Stimulated activated memory B cell treated with anti-CD40 and anti-IgM and Interleukin-4, amounts not matched to agents 10 μg/mL and 1 μg/mL and 100 μg/mL, for 72 hours (primary cell): ENCODE measurements around the gene FKBP11.
"Not testable (repeated sequence)": the region's sequence is repeated elsewhere in the genome, so short reads cannot be mapped to it uniquely, and the experiment has no call there.

Experiments
- ATAC-seq: fragments of 150-1000 bp; cut with Tn5 transposase; 2 replicates; pipeline ENCODE4 v1.10.0; 2021
- H3K27ac Mint-ChIP-seq: one replicate; pipeline ENCODE4 v1.8.0; 2022; ENCODE audit warnings: mild to moderate bottlenecking, mixed read lengths
- H3K27me3 Mint-ChIP-seq: one replicate; pipeline ENCODE4 v1.8.0; 2022; ENCODE audit warnings: mixed read lengths
- H3K36me3 Mint-ChIP-seq: one replicate; pipeline ENCODE4 v1.8.0; 2022; ENCODE audit warnings: mixed read lengths
- H3K4me1 Mint-ChIP-seq: one replicate; pipeline ENCODE4 v1.8.0; 2022; ENCODE audit warnings: mixed read lengths
- H3K4me3 Mint-ChIP-seq: one replicate; pipeline ENCODE4 v1.8.0; 2022; ENCODE audit warnings: mild to moderate bottlenecking, moderate library complexity, mixed read lengths
- H3K9me3 Mint-ChIP-seq: one replicate; pipeline ENCODE4 v1.8.0; 2022; ENCODE audit warnings: mixed read lengths

FKBP11 gene

DNA sequence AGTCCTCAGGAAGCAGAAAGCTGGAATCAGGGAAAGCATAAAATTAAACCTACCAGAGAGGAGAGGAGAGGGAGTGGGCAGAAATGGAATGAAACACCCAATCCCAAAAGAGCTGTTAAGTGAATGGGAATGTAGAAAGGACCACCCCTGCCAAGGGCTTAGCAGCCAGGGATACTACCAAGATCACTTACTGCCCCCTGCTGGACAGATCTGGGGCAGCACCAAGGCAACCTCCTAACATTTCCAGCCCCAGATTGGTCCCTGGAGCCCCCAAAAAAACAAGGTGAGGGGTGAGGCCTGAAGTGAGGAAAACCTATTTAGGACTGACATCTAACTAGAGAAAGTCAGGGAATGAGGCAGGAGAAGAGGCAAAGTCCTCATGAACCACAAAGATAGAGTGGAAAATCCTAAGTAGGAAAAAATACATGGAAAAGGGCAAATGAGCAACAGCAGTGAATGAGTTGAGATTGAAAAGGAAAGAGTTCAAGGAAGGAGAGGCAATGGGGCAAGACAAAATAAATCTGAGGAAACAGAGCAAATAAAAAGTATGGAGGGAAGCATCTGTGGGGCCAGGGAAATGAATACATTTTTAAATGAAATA lies 11.2 kb upstream of the FKBP11 start:
- H3K9me3 Mint-ChIP-seq: no peaks in the 10 kb centered on the region
- no peak overlapping the region for H3K27ac Mint-ChIP-seq
- H3K27me3 Mint-ChIP-seq: no peaks in the 10 kb centered on the region
- peaks cover 52% of the 10 kb centered on the region for H3K36me3 Mint-ChIP-seq
- peak; percentile 56 for ATAC-seq
- H3K4me3 Mint-ChIP-seq: no peak overlapping the region
- H3K4me1 Mint-ChIP-seq: peaks cover 40% of the 10 kb centered on the region

DNA sequence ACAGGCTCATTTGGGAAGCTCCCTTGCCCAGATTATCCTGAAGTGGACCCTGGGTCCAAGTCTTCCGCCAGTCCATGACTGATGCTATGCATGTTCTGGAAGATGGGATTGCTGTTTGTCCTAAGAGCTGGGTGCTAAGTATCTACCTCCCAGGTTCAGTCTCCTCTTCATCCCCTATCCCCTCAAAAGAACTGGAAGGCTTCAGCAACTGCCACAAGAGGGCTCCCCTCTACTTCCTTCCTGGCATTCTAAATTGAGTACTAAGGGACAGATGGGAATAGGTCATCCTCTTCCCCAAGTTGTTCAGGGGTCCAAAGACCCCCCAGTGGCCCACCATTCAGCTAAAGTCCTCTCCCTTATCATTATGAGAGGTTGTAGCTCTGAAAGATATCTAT lies 9.0 kb upstream of the FKBP11 start:
- Mint-ChIP-seq H3K27ac (no peak overlapping the region), H3K36me3 (peaks cover 59% of the 10 kb centered on the region), H3K27me3 (no peaks in the 10 kb centered on the region), H3K4me3 (no peak overlapping the region), H3K4me1 (peaks cover 23% of the 10 kb centered on the region), H3K9me3 (no peaks in the 10 kb centered on the region)
- no peak for ATAC-seq

DNA sequence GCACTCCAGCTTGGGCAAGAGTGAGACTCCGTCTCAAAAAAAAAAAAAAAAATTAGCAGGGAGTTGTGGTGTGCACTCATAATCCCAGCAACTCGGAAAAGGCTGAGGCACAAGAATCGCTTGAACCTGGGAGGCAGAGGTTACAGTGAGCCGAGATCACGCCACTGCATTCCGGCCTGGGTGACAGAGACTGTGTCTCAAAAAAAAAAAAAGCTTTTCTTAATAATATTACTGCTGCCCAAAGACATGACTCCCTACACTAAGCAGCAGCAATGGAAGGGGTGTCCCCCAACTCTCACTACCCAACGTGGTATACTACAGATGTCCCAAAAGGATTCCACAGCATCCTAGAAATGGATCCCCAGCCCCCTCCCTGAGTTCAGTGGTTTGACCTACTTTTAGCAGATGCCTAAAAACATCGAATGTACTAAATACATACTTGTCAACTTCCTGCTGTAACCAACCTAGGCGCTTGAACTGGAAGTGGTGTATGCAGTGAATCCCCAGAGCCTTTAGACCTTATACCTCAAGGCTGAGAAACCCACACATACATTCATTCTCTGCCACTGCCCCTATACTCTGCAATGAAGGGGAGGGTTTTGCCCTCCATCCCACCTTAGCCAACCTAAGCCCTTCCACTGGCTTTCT lies 8.5 kb upstream of the FKBP11 start:
- Mint-ChIP-seq H3K9me3 (no peaks in the 10 kb centered on the region), H3K4me1 (peaks cover 18% of the 10 kb centered on the region), H3K27me3 (no peaks in the 10 kb centered on the region), H3K27ac (no peak overlapping the region), H3K36me3 (peaks cover 61% of the 10 kb centered on the region), H3K4me3 (no peak overlapping the region)
- ATAC-seq: no peak

DNA sequence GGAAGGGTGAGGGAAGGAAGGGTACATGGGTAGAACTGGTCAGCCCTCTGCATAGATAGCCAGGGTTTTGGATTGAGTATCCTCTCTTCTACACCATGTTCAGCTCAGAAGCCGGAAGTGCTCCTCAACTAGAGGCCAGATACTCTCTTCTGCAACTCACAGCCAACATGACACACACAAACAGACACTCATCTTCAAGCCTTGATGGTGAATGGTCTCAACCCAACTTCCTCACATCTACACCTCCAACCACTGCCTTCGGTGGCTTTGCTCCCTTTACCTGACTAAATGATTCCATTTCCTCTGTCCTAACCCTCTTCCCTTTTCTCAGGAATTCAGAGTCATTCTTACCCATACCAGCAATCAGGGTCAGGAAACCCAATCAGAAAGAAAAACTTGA lies 7.6 kb upstream of the FKBP11 start:
- Mint-ChIP-seq H3K36me3 (peaks cover 61% of the 10 kb centered on the region), H3K9me3 (no peaks in the 10 kb centered on the region), H3K27me3 (no peaks in the 10 kb centered on the region), H3K4me1 (peaks cover 11% of the 10 kb centered on the region), H3K4me3 (no peak overlapping the region), H3K27ac (no peak overlapping the region)
- ATAC-seq: no peak

DNA sequence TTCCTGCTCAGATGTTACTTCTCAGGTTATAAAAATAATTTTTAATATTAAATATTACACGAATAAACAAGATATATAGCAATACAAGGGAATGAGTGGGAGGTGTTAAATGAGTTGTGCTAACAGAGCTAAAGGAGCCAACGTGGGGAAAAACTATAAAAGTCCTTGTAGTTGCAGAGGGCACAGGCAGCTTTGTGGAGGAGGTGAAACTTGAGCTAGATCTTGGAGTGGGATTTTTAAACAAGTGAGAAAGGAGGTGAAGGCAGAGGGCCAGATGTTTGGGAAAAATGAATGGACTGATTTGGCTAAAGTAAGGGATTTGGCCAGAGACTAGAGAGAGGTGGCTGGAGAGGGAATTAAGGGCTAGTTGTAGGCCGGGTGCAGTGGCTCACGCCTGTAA lies 5.2 kb upstream of the FKBP11 start:
- Mint-ChIP-seq H3K4me1 (peaks cover 15% of the 10 kb centered on the region), H3K36me3 (peaks cover 53% of the 10 kb centered on the region), H3K4me3 (no peak overlapping the region), H3K27ac (no peak overlapping the region), H3K9me3 (no peaks in the 10 kb centered on the region), H3K27me3 (no peaks in the 10 kb centered on the region)
- ATAC-seq: no peak

DNA sequence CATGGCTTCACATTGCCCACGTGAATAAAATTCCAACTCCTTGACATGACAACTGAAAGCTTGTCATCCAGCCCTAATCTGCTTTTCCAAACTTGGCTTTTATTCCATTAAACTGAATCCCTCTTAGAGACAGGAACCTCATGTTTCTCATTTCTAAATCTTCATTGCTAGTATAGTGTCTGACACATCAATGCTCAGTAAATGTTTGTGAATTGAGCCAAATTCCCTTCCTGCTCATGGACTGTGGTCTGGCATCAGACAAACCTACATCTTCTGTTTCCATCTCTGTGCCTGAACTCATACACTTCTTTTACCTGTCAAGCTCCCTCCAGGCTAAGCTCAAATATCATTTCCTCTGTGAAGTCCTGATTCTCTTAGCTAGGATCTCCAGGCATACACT lies 4.3 kb upstream of the FKBP11 start:
- Mint-ChIP-seq H3K4me3 (no peak overlapping the region), H3K9me3 (no peaks in the 10 kb centered on the region), H3K27ac (no peak overlapping the region), H3K4me1 (peaks cover 17% of the 10 kb centered on the region), H3K36me3 (peaks cover 46% of the 10 kb centered on the region), H3K27me3 (no peaks in the 10 kb centered on the region)
- no peak for ATAC-seq

DNA sequence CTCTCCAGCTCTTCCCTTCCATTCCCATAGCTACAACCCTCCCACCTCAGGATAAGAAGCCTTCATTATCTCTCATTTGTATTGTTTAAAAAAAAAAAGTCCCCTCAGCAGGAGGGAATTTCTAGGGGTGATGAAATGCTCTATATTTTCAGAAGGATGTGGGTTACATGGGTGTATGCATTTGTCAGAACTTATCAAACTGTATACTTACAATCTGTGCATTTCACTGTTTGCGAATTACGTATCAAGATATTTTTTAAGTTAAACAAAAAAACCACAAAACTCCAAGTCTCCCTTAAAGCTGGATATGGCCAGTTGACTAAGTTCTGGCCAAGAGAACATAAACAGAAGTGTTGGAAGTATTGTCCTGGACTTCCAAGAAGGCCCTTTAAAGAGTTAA lies 2.0 kb upstream of the FKBP11 start:
- peak overlapping the region; percentile 10 for H3K27ac Mint-ChIP-seq
- H3K4me3 Mint-ChIP-seq: no peak overlapping the region

DNA sequence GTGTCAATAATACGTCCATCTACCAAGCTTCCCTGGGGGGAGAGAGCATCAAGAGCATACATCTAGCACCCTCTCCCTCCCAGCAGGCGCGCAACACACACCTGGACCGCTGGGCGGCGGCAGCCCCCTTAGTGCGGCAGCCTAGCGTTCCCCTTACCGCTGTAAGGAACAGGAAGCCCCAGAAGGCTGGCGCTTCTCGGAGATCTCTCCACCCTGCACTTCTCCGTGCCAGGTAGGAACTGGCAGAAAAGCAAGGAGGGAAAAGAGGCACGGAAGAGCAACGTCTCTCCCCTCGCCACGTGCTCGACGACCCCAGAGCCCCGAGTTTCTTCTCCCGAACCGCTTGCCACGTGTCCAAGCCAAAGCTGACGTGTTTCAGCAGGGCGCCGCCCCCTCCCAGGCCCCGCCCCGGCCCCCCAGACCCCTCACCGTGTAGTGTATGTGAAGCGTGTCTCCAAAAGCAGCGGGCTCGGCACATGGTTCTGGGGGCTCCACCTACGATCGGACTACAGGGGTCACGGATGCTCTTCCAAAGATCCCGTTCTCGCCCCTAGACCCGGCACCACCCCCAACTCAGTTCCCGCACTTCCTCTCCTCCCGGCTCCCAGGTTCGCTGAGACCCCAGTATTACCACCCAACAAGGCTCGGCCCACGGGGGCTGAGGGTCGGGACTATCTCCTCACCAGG lies 532 bp downstream of the FKBP11 start:
- peak; percentile 93 for ATAC-seq
- Mint-ChIP-seq H3K36me3 (peaks cover 34% of the 10 kb centered on the region), H3K4me1 (peaks cover 26% of the 10 kb centered on the region), H3K27ac (peak overlapping the region; percentile 89), H3K9me3 (no peaks in the 10 kb centered on the region), H3K4me3 (peak overlapping the region; percentile 94), H3K27me3 (no peaks in the 10 kb centered on the region)

More for the DNA sequence above, 2.0 kb upstream of the FKBP11 start:
- no peak for ATAC-seq
- Mint-ChIP-seq H3K9me3 (no peaks in the 10 kb centered on the region), H3K4me1 (peaks cover 26% of the 10 kb centered on the region), H3K36me3 (peaks cover 41% of the 10 kb centered on the region), H3K27me3 (no peaks in the 10 kb centered on the region)

DNA sequence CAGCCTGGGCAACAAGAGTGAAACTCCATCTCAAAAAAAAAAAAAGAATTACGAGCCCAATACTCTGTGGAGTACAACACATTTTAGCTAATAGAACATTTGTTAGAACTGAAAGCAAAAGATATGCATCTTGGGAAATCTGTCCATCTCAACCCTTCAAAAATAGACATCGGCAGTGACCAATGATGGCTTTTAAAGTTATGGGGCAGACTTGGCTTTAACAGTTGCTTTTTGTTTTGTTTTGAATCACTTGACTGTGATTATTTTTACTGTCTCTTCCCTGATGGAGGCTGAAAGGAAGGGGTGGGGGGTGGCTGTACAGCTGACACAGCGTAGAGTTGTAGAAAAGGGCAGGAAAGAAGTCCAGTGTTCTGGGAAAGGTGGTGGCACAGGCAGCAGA lies 2.2 kb downstream of the FKBP11 start:
- H3K27ac Mint-ChIP-seq: peak overlapping the region; percentile 3
- H3K4me1 Mint-ChIP-seq: peaks cover 33% of the 10 kb centered on the region
- H3K9me3 Mint-ChIP-seq: no peaks in the 10 kb centered on the region
- H3K27me3 Mint-ChIP-seq: no peaks in the 10 kb centered on the region
- peaks cover 28% of the 10 kb centered on the region for H3K36me3 Mint-ChIP-seq
- H3K4me3 Mint-ChIP-seq: no peak overlapping the region
- no peak for ATAC-seq

DNA sequence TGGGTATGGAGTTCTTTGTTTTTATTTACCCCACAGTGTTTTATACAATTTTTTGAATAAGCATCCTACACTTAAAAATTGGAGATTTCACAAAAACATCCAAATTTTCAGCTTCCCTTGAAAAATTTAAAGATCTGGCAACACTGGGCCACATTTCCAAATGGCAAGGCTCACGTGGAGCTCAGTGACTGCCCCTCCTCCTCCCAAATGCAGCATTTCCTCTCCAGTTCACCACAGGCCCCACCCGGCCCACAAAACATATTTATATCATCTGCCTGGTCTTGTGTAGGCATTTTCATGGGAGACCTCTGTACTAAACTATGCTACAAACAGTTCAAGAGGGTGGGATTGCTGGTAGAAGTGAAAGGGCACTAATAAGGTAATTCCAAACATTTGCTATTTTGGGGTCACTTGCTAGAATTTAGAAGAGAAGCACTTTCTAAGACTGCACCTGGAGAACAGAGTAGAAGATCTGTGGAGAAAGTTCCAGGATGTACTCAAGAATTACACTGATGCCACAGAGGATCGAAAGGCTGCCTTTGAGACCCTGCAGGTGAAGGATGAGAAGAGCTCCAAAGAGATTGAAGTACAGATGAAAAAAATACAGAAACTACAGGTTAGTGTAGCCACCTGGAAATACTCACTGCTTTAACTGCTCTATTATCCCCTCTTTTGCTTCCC lies 7.3 kb downstream of the FKBP11 start:
- Mint-ChIP-seq H3K9me3 (no peaks in the 10 kb centered on the region), H3K27me3 (no peaks in the 10 kb centered on the region), H3K27ac (peak overlapping the region; percentile 80), H3K4me3 (peak overlapping the region; percentile 19), H3K36me3 (peaks cover 17% of the 10 kb centered on the region), H3K4me1 (peaks cover 20% of the 10 kb centered on the region)
- ATAC-seq: peak; percentile 47

DNA sequence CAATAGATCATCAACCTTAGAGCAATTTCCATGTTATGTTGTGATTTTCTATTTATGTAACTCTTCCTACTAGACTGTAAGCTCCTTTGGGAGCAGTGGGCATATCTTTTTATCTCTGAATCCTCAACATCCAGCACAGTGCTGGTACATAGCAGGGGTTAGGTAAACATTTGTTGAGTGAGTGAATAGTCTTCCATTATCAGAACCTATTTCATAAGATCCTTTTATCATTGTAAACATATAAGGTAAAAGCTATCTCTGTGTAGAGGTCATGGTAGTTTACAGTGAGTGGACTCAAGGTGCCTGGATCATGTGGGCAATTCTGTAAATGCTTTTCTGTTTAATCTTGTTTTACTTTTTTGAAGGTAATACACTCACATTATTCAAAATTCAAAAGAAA lies 15.1 kb downstream of the FKBP11 start:
- Mint-ChIP-seq H3K27me3 (no peaks in the 10 kb centered on the region), H3K4me1 (no peaks in the 10 kb centered on the region), H3K27ac (no peak overlapping the region), H3K4me3 (no peak overlapping the region), H3K9me3 (no peaks in the 10 kb centered on the region), H3K36me3 (no peaks in the 10 kb centered on the region)
- ATAC-seq: no peak

DNA sequence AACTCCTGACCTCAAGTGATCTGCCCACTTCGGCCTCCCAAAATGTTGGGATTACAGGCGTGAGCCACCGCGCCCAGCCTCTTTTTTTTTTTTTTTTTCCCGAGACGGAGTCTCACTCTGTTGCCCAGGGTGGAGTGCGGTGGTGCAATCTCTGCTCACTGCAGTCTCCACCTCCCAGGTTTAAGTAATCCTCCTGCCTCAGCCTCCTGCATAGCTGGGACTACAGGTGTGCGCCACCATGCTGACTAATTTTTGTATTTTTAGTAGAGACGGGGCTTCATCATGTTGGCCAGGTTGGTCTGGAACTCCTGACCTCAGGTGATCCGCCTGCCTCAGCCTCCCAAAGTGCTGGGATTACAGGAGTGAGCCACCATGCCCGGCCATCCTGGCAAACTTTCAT lies 15.6 kb downstream of the FKBP11 start:
- not testable (repeated sequence) for H3K27ac Mint-ChIP-seq, H3K27me3 Mint-ChIP-seq, H3K4me3 Mint-ChIP-seq, H3K4me1 Mint-ChIP-seq, H3K9me3 Mint-ChIP-seq, ATAC-seq, H3K36me3 Mint-ChIP-seq

DNA sequence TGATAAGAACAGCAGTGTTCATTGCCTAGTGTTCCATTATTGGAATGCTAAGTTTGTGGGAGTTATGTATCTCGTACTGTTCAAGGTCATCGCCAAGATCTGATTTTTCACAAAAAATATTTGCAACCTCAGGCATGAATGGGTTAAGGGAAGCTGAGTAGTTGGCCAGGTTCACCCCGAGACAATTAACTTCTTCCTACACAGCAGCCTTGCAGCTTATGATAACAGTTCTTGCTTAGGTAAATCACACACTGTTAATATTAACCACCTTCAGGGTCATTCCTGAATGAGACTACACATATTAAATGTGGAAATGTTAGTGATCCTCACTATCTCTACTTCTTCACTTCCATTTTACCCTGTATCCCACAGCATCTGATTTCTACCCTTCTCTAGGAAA lies 18.0 kb downstream of the FKBP11 start:
- Mint-ChIP-seq H3K27me3 (no peaks in the 10 kb centered on the region), H3K27ac (no peak overlapping the region), H3K9me3 (no peaks in the 10 kb centered on the region)

DNA sequence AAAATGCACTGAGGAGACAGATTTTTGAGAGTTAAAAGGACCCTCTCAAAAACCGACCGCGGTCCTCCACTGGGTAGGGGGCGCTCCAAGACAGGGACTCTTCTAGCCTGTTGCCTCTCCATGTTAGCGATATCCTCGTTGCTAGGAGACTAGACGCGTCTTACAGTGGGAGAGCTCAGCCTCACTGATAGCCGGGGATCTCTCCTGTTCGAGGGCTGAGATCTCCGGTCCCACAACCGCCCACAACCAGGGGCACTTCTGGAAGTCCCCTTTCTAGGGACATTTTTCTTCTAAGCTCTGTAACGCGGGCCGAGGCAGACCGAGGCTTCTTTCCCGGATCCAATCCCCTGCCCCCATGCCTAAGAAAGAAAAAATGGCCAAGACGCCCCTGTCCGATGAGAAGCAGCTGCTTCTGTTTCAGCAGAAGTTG lies 21.3 kb downstream of the FKBP11 start:
- Mint-ChIP-seq H3K4me3 (peak overlapping the region; percentile 72), H3K4me1 (peaks cover 12% of the 10 kb centered on the region), H3K36me3 (no peaks in the 10 kb centered on the region), H3K27me3 (no peaks in the 10 kb centered on the region), H3K9me3 (no peaks in the 10 kb centered on the region), H3K27ac (no peak overlapping the region)
- ATAC-seq: peak; percentile 86

More for the DNA sequence above, 18.0 kb downstream of the FKBP11 start:
- H3K4me1 Mint-ChIP-seq: peaks cover 12% of the 10 kb centered on the region
- no peaks in the 10 kb centered on the region for H3K36me3 Mint-ChIP-seq
- ATAC-seq: no peak
- H3K4me3 Mint-ChIP-seq: no peak overlapping the region

DNA sequence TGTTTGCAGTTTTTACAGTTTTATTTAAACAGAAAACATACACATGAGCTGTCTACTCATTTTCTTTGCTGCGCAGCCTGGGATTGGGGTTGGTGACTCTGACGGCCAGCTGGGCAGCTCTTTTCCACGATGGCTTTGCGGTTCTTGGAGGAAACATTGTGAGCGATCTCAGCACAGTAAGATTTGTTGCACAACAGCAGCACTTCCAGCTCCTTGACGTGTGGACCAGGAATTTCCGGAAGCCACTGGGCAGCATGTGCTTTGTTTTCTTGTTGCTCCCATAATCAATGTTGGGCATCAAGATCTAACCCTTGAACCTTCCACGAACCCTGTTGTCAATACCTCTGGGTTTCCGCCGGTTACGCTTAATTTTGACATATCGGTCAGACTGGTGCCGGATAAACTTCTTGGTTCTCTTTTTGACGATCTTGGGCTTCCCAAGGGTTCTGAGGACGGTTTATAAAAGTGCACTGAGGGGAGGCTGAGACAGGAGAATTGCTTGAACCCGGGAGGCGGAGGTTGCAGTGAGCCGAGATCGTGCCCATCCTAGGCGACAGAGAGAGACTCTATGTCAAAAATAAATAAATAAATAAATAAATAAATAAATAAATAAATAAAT lies 21.8 kb downstream of the FKBP11 start:
- Mint-ChIP-seq H3K27ac (no peak overlapping the region), H3K27me3 (peaks cover 4% of the 10 kb centered on the region), H3K9me3 (no peaks in the 10 kb centered on the region), H3K4me3 (peak overlapping the region; percentile 72), H3K4me1 (peaks cover 12% of the 10 kb centered on the region), H3K36me3 (no peaks in the 10 kb centered on the region)
- no peak for ATAC-seq
